Epithelial cell of proximal tubule (primary cell): Measurements from ENCODE around the gene TNIK. TPM values are rescaled to one million over a fixed set of nuclear protein-coding genes. Genes with fewer than 3 reads are reported as not detected.
A peak's percentile ranks its signal among the peaks of the same experiment; 100 is the strongest.

Source experiments
- DNase-seq: peaks from one replicate; pipeline ENCODE4 v3.0.0-alpha.2; 2011; ENCODE audit warnings: low read depth
- H3K4me3 ChIP-seq: 2 replicates; pipeline ENCODE4 v1.5.1; 2011; ENCODE audit warnings: low read depth, mild to moderate bottlenecking, low read length
- total RNA-seq: library from RNA; depleted of rRNA; stranded (reverse); fragments of >200 nt; gene quantifications from 2 replicates; pipeline ENCODE4 v1.2.3, GENCODE V29; 2015
- TF ChIP-seq, protein P1 (sequence below): conservative IDR thresholded peaks from 2 replicates; pipeline ENCODE4 v1.5.1; 2012; ENCODE audit warnings: low read depth, mild to moderate bottlenecking, low read length

Gene TNIK
- total RNA-seq, 1 donor from 2014 or later = 11.8 TPM

DNA sequence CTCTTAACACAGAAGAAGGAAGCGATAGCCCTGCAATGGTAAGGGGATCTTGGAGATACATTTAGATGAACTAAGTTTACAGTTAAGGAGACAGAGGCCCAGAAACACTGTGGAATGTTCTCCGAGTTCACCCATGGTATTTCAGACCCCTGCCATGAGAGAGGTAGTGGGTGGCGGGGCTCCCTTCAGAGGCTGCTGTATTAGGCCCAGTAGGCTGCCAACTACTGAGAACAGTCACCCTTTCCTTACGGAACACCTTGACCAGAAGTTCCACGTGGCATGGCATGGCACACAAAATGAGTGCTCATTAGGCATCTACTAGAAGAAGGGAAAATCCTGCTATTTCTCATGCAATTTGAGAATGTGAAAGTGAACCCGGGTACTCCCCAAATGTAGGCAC is 195.4 kb downstream of the TNIK start:
- no peak for DNase-seq
- TF ChIP-seq, protein P1, sequence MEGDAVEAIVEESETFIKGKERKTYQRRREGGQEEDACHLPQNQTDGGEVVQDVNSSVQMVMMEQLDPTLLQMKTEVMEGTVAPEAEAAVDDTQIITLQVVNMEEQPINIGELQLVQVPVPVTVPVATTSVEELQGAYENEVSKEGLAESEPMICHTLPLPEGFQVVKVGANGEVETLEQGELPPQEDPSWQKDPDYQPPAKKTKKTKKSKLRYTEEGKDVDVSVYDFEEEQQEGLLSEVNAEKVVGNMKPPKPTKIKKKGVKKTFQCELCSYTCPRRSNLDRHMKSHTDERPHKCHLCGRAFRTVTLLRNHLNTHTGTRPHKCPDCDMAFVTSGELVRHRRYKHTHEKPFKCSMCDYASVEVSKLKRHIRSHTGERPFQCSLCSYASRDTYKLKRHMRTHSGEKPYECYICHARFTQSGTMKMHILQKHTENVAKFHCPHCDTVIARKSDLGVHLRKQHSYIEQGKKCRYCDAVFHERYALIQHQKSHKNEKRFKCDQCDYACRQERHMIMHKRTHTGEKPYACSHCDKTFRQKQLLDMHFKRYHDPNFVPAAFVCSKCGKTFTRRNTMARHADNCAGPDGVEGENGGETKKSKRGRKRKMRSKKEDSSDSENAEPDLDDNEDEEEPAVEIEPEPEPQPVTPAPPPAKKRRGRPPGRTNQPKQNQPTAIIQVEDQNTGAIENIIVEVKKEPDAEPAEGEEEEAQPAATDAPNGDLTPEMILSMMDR = no peak
- no peak overlapping the region for H3K4me3 ChIP-seq

DNA sequence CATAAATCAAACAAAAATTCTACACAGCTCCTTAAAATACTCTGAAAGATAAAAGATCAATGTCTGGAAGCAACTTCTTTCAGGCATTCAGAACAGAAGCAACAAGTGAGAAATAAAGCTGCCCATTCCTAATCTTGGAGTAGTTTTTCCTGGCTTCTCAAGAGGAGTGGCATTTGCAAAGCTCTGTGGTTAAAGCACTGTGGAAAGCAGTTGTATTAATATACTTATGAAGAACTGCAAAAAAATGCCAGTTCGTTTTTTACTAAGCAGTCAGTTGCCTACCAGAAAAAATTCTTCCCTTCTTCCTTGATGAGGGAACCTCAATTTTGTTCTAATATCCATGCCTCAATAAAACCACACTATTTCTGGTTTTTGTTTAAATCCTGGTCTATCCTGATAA is 197.8 kb downstream of the TNIK start:
- no peak for DNase-seq
- no peak overlapping the region for H3K4me3 ChIP-seq
- TF ChIP-seq, protein P1 = no peak

DNA sequence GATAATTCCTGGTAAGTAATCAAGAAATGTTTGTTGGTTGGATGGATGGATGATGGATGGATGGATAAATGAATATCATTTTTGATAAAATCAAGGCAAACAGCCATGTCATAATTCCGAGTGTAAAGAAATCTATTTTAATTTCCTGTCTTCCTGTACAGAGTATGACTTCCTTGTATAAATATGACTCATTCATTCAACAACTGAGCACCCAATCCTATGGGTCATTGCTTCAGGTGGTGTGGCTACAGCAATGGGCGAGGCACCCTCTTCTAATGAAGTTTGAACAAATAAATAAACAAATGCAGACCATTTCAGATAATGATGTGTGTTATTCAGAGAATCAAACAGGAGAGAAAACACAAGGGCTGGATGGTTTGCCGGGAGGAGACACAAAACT is 198.7 kb downstream of the TNIK start:
- H3K4me3 ChIP-seq = no peak overlapping the region
- DNase-seq = peak; percentile 39
- TF ChIP-seq, protein P1 = no peak

DNA sequence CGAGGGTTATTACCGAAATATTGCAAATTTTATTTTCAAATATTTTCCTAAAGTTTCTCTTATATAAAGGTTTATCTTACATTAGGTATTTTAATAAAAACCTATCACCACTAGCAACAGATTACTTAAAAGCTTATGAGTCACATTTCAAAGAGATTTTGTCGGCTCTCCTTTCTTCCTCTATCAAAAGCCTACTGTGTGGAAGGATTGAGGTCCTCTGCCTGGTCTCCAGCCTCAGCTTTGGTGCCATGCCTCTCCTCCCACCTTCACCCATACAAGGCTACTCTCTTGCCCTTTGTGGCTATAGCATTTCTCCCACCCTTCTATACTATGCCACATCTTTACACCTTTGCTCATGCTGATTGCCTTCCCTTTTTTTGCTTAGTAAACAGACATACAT is 199.3 kb downstream of the TNIK start:
- no peak overlapping the region for H3K4me3 ChIP-seq
- no peak for DNase-seq
- TF ChIP-seq, protein P1 = no peak

GRCh38 chr3:171260466-171260865 is 199.7 kb downstream of the TNIK start:
- TF ChIP-seq, protein P1 = no peak
- no peak for DNase-seq

DNA sequence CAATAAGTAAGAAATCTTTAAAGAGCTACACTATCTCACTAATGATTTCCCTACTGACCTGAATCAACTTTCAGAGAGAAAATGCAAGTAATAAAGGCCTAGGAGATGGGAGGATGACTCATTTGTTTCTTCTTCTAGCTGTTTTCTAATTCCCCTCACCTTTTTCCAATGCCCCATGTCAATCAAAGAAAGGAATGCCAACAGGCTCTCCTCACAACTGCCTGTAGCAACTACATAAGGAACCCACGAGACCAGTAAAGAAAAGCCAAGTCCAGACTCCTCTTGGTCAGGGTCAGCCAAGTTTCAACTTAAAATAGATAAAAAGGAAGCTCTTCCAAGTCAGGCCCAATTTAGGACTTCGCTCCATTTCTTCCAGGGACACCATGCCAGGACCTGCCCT is 201.9 kb downstream of the TNIK start:
- H3K4me3 ChIP-seq = no peak overlapping the region
- TF ChIP-seq, protein P1 = no peak
- DNase-seq = peak; percentile 47

More at GRCh38 chr3:171260466-171260865, 199.7 kb downstream of the TNIK start:
- no peak overlapping the region for H3K4me3 ChIP-seq

DNA sequence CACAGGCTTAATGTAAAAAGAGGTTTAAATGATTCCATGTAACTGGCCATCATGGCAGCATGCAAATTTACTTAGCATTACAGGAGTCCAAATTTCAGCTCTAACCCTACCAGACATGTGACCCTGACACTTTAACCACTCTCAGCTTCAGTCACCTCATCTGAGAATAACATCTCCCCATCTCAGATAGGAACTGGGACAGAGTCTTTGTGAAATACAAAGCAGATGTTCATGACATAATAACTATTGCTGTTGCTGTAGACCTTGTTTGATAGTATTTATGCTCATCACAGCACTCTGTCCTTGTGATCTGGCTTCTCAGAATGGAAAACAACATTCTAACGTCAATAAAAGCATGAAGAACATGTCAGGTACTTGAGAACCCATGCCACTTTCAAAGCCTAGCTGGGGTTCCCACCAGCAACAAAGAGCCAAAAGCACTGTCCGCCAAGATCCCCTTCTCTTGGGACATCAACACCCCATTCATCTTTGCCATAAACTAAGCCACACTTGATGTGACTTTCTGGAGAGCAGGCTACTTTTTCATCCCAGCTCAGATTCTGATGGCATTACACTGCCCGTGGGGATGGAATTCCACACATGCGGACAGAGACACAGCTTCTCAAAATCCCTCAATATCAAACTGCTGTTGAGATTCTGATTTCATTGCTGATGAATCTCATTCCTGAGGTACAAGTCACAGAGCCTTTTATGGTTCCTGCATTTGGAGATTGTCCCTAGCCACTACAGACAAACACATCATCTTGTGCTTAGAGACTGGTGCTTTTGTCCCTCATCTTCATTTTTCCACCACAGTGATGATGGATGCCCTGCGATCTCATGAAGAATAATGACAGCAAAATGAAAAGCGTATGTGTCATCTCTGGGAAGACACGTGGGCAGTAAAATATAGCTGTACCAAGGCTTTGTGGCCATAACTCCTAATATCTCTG is 202.7 kb downstream of the TNIK start:
- TF ChIP-seq, protein P1 = no peak
- H3K4me3 ChIP-seq = no peak overlapping the region
- no peak for DNase-seq
